Activated CD8-positive, alpha-beta T cell treated with anti-CD3 and anti-CD28 coated beads for 36 hours (primary cell): Measurements from ENCODE around the gene FSD1. TPM values are rescaled to one million over a fixed set of nuclear protein-coding genes. Genes with fewer than 3 reads are reported as not detected.

Source experiments
- ATAC-seq: fragments of 200-7000 bp; cut with Tn5 transposase; one replicate; pipeline ENCODE4 v1.10.0; 2021; ENCODE audit warnings: mild to moderate bottlenecking, moderate library complexity
- CTCF ChIA-PET: fragments of 350-600 bp; sonication (Branson Sonifier 250); formaldehyde crosslinking; loops from one replicate; lab custom pipeline; 2021; ENCODE audit warnings: antibody characterized with exemption; lab: Charles Lee
- POLR2A ChIA-PET: fragments of 350-600 bp; sonication (Branson Sonifier 250); formaldehyde crosslinking; loops from one replicate; lab custom pipeline; 2021; ENCODE audit warnings: antibody characterized with exemption; lab: Charles Lee
- DNase-seq: peaks from one replicate; pipeline ENCODE4 v3.0.0-alpha.2; 2020
- H3K27ac Mint-ChIP-seq: one replicate; pipeline ENCODE4 v1.8.0; 2021; ENCODE audit warnings: mild to moderate bottlenecking, mixed read lengths
- H3K27me3 Mint-ChIP-seq: one replicate; pipeline ENCODE4 v1.8.0; 2021; ENCODE audit warnings: mixed read lengths
- H3K36me3 Mint-ChIP-seq: one replicate; pipeline ENCODE4 v1.8.0; 2021; ENCODE audit warnings: low read depth, mixed read lengths
- H3K4me1 Mint-ChIP-seq: one replicate; pipeline ENCODE4 v1.8.0; 2021; ENCODE audit warnings: low read depth, mixed read lengths
- H3K4me3 Mint-ChIP-seq: one replicate; pipeline ENCODE4 v1.8.0; 2021; ENCODE audit warnings: mild to moderate bottlenecking, moderate library complexity, mixed read lengths
- H3K9me3 Mint-ChIP-seq: one replicate; pipeline ENCODE4 v1.8.0; 2021; ENCODE audit warnings: mixed read lengths
- intact Hi-C: fragments of 100-400 bp; cut with micrococcal nuclease; formaldehyde crosslinking; loops from one replicate; pipeline ENCODE4 v1.10.0; 2022
- total RNA-seq, 2 experiments: library from RNA; stranded (reverse); gene quantifications; one replicate each; pipeline ENCODE4 v1.2.3, GENCODE V29; 2021
- TF ChIP-seq, protein P1 (sequence below): fragments of 200-600 bp; IDR thresholded peaks from one replicate; pipeline ENCODE4 v1.8.0; 2022; ENCODE audit warnings: antibody characterized with exemption, mild to moderate bottlenecking

The FSD1 gene
- total RNA-seq, 2 experiments from 2014 or later: 19.7 to 22.0 TPM

DNA sequence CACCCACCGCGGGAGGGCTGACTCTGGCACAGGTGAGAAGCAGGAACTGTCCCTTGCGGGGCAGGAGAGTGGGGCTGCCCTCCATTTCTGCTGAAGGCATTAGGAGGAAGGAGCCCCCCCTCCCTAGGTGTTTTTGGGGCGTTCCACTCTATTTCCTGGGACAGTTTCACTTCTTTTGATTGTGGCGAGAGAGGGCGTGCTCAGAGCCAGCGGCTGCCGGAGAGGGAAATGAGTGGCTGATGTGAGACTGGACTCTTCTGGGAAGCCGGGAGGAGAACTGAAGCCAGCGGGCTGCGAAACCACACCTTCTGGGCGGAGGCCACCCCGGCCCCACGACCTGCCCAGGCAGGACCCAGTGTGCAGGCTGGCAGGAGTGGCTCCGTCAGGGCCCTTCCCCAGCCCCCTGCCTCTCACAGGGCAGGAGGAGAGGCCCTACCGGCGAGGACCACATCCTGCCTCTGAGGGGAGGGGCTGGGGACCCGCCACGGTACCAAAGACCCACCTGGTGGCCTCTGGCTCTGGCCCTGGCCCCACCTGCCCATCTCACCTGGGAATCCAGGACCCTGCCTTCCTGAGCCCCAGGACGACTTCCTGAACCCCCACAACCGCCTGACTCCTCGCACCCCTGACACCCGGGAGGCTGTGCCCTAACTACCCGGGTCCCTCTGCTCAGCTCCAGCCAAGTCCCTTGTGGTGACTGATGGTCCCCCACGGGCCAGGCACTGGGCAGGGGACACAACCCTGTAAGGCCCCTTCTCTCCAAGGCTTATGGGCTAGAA, 64.9 kb downstream of the FSD1 start:
- Mint-ChIP-seq H3K27ac (peak overlapping the region; percentile 89), H3K9me3 (no peaks in the 10 kb centered on the region), H3K4me3 (peak overlapping the region; percentile 60), H3K27me3 (no peaks in the 10 kb centered on the region), H3K36me3 (peaks cover 14% of the 10 kb centered on the region), H3K4me1 (peaks cover 42% of the 10 kb centered on the region)
- ATAC-seq (peak; percentile 81), DNase-seq (peak; percentile 89)
- intact Hi-C loops: no loop called here
- POLR2A ChIA-PET: interaction anchor here (0.6 to 2.3 kb wide), 11 partner anchors 8 to 38 kb away, joined by 3 to 12 read pairs (median 4); partner anchors contain the start of gene SH3GL1
- CTCF ChIA-PET: interaction anchor here (1.1 to 2.2 kb wide), 10 partner anchors 9 to 102 kb away, joined by 3 to 14 read pairs (median 4); partner anchors contain the start of gene SH3GL1
- TF ChIP-seq, protein P1, sequence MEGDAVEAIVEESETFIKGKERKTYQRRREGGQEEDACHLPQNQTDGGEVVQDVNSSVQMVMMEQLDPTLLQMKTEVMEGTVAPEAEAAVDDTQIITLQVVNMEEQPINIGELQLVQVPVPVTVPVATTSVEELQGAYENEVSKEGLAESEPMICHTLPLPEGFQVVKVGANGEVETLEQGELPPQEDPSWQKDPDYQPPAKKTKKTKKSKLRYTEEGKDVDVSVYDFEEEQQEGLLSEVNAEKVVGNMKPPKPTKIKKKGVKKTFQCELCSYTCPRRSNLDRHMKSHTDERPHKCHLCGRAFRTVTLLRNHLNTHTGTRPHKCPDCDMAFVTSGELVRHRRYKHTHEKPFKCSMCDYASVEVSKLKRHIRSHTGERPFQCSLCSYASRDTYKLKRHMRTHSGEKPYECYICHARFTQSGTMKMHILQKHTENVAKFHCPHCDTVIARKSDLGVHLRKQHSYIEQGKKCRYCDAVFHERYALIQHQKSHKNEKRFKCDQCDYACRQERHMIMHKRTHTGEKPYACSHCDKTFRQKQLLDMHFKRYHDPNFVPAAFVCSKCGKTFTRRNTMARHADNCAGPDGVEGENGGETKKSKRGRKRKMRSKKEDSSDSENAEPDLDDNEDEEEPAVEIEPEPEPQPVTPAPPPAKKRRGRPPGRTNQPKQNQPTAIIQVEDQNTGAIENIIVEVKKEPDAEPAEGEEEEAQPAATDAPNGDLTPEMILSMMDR: no peak

GRCh38 chr19:4369888-4370260, 65.5 kb downstream of the FSD1 start:
- CTCF ChIA-PET: interaction anchor here (0.6 to 2.2 kb wide), 11 partner anchors 9 to 103 kb away, joined by 3 to 14 read pairs (median 5); partner anchors contain the start of genes CHAF1A and SH3GL1

DNA sequence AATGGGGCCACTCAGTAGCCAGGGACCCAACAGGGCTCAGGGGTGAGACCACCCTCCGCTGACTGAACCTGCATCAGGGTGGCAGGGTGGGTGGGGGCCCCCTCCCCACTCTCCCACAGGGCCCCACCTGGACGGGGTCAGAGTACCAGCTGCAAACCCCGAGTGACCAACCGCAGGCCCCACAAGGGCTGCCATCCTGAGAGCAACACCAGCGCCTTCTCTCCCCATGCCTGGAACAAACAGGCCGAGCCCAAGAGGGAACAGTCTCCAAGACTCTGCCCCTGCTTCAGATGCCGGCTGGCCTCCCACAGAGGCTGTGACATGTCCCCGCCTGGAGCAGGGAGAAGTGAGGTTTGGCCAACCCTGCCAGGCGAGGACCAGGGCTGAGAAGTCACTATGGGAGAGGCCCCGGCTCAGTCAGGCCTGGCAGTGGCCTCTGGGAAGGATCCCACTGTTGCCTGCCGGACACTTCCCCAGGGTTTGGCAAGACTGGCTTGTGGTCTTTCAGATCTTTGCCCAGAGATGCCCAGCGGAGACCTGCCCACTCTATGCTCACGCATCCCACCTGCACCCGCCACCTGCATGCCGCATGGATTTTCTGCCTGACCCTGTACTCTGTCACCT, 66.1 kb downstream of the FSD1 start:
- ChIA-PET CTCF (interaction anchor here (0.6 to 2.2 kb wide), 11 partner anchors 8 to 104 kb away, joined by 3 to 14 read pairs (median 5); partner anchors contain the start of genes CHAF1A and SH3GL1), POLR2A (interaction anchor here (0.5 to 2.3 kb wide), 10 partner anchors 9 to 67 kb away, joined by 3 to 12 read pairs (median 4); partner anchors contain the start of gene SH3GL1)
- ATAC-seq (no peak), DNase-seq (no peak)
- TF ChIP-seq, protein P1: no peak
- intact Hi-C loops: no loop called here
- peaks cover 44% of the 10 kb centered on the region for H3K4me1 Mint-ChIP-seq
- H3K4me3 Mint-ChIP-seq: peak overlapping the region; percentile 45
- H3K36me3 Mint-ChIP-seq: peaks cover 14% of the 10 kb centered on the region
- no peaks in the 10 kb centered on the region for H3K9me3 Mint-ChIP-seq
- H3K27me3 Mint-ChIP-seq: no peaks in the 10 kb centered on the region
- peak overlapping the region; percentile 89 for H3K27ac Mint-ChIP-seq

More at GRCh38 chr19:4369888-4370260, 65.5 kb downstream of the FSD1 start:
- peak; percentile 68 for ATAC-seq
- Mint-ChIP-seq H3K27me3 (no peaks in the 10 kb centered on the region), H3K9me3 (no peaks in the 10 kb centered on the region), H3K4me1 (peaks cover 42% of the 10 kb centered on the region), H3K4me3 (peak overlapping the region; percentile 60), H3K36me3 (peaks cover 14% of the 10 kb centered on the region), H3K27ac (peak overlapping the region; percentile 89)
- POLR2A ChIA-PET: interaction anchor here (0.5 to 2.3 kb wide), 10 partner anchors 9 to 68 kb away, joined by 3 to 12 read pairs (median 4); partner anchors contain the start of gene SH3GL1
- intact Hi-C loops: no loop called here
- TF ChIP-seq, protein P1: peak; percentile 62
- DNase-seq: peak; percentile 90

DNA sequence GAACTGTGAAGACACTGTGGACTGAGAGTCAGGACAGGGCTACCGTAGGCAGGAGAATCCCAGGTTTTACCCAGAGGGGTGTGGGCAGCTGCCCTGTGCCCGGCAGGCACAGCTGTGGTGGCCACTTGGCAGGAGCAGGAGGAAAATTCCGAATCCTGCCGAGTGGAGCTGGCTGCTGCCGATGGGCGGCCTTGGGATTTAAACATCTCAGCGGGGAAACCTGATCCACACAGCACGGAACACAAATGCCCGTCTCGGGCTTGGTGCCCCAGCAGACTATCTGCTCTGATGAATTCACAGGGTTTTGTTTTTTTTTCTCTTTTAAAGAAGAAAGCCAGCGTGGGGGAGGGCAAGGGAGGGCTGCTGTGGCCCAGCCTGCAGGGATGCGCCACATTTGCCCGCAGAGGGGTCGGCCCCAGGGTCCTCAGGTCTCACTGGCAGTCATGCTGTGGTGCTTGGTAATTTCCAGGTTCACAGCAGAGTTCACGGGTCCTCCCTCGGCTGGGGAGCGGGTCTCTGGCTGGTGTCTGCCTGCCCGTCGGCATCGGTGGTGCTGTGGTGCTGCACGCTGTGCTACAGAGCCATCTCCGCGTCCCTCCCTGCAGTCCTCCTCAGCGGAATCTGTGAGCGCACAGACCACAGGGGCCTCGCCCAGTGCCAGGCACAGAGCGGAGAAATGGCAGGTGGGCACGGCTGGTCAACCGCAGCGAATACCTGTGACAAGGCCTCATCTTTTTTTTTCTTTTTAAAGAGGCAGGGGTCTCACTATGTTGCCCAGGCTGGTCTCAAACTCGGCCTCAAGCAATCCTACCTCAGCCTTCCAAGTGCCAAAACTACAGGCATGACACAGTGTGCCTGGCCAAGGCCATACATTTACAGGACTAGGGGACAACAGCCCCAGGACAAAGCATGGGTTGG, 67.1 kb downstream of the FSD1 start:
- H3K4me3 Mint-ChIP-seq: no peak overlapping the region

More for the DNA sequence above, 67.1 kb downstream of the FSD1 start:
- peaks cover 54% of the 10 kb centered on the region for H3K4me1 Mint-ChIP-seq
- no peaks in the 10 kb centered on the region for H3K27me3 Mint-ChIP-seq
- ATAC-seq (no peak), DNase-seq (no peak)
- H3K36me3 Mint-ChIP-seq: peaks cover 14% of the 10 kb centered on the region
- intact Hi-C loops: no loop called here
- POLR2A ChIA-PET: interaction anchor here (0.6 to 2.3 kb wide), 4 partner anchors 12 to 29 kb away, joined by 3 to 12 read pairs (median 4); partner anchors contain the start of gene SH3GL1
- peak overlapping the region; percentile 89 for H3K27ac Mint-ChIP-seq
- TF ChIP-seq, protein P1: no peak
- CTCF ChIA-PET: interaction anchor here (1.4 to 2.2 kb wide), 2 partner anchors 19 to 29 kb away, joined by 5 to 14 read pairs; partner anchors contain the start of gene SH3GL1
- no peaks in the 10 kb centered on the region for H3K9me3 Mint-ChIP-seq
